ENCODE results near the gene CA5B.
"Not testable (repeated sequence)": the region's sequence is repeated elsewhere in the genome, so short reads cannot be mapped to it uniquely, and the experiment has no call there.

Gene CA5B

GRCh38 chrX:15737959-15738902, at the start of gene CA5B:
Gene CA5B, plus strand, starts transcription at chrX:15738270. Its CDS starts 11,754 bp downstream, at chrX:15750024.
- DNase-seq (ENCODE audit: low read depth): peak; percentile 56

- no peak for DNase-seq (ENCODE audit: low read depth)
Observed at GRCh38 chrX:15694941-15695451, 43.1 kb upstream of the CA5B start.

- no peak for DNase-seq (ENCODE audit: low read depth)
Observed at GRCh38 chrX:15696516-15696915, 41.6 kb upstream of the CA5B start.

- no peak for DNase-seq (ENCODE audit: low read depth)
Observed at GRCh38 chrX:15702488-15703371, 35.3 kb upstream of the CA5B start.

- not testable (repeated sequence) for DNase-seq (ENCODE audit: low read depth)
Observed at GRCh38 chrX:15703809-15704208, 34.3 kb upstream of the CA5B start.

GRCh38 chrX:15704273-15704672, 33.8 kb upstream of the CA5B start:
- DNase-seq (ENCODE audit: low read depth): not testable (repeated sequence)

GRCh38 chrX:15714529-15714928, 23.5 kb upstream of the CA5B start:
- DNase-seq (ENCODE audit: low read depth): no peak

- no peak for DNase-seq (ENCODE audit: low read depth)
Observed at GRCh38 chrX:15718283-15718970, 19.6 kb upstream of the CA5B start.

GRCh38 chrX:15719324-15719968, 18.6 kb upstream of the CA5B start:
- no peak for DNase-seq (ENCODE audit: low read depth)

GRCh38 chrX:15721911-15722310, 16.2 kb upstream of the CA5B start:
- no peak for DNase-seq (ENCODE audit: low read depth)

GRCh38 chrX:15723887-15724517, 14.1 kb upstream of the CA5B start:
- no peak for DNase-seq (ENCODE audit: low read depth)

- no peak for DNase-seq (ENCODE audit: low read depth)
Observed at GRCh38 chrX:15724911-15725310, 13.2 kb upstream of the CA5B start.

- DNase-seq (ENCODE audit: low read depth): not testable (repeated sequence)
Observed at GRCh38 chrX:15731368-15731767, 6.7 kb upstream of the CA5B start.

- no peak for DNase-seq (ENCODE audit: low read depth)
Observed at GRCh38 chrX:15737190-15737958, 696 bp upstream of the CA5B start.

- no peak for DNase-seq (ENCODE audit: low read depth)
Observed at GRCh38 chrX:15739886-15740285, 1.8 kb downstream of the CA5B start.

- no peak for DNase-seq (ENCODE audit: low read depth)
Observed at GRCh38 chrX:15744181-15744867, 6.3 kb downstream of the CA5B start.

GRCh38 chrX:15745179-15745578, 7.1 kb downstream of the CA5B start:
- DNase-seq (ENCODE audit: low read depth): no peak

- DNase-seq (ENCODE audit: low read depth): not testable (repeated sequence)
Observed at GRCh38 chrX:15746651-15747050, 8.6 kb downstream of the CA5B start.

GRCh38 chrX:15747626-15748173, 9.6 kb downstream of the CA5B start:
- no peak for DNase-seq (ENCODE audit: low read depth)

Measured in CMK (cell line).